Erythroblast (primary cell): Measurements from ENCODE around the gene CXXC5.

ENCODE experiments used
- GATA1 ChIP-seq: IDR thresholded peaks from 2 replicates; pipeline ENCODE4 v1.6.1; 2011; ENCODE audit warnings: low read depth, mild to moderate bottlenecking, control low read depth, low read length, moderate library complexity
- POLR2A ChIP-seq: IDR thresholded peaks from 2 replicates; pipeline ENCODE4 v1.6.1; 2011; ENCODE audit warnings: mild to moderate bottlenecking, low read length

DNA sequence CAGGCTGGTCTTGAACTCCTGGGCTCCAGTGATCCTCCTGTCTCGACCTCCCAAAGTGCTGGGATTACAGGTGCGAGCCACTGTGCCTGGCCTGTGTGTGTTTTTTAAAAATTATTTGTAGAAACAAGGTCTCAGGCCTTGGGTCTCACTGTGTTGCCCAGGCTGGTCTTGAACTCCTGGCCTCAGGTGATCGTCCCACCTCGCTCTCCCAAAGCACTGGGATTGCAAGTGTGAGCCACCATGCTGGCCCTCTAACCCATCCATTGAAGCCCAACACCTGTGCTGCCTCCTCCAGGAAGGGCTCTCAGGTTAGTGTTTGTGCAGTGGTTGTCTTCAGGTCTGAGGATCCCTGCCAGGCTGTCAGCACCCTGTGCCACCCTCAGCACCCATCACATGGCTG is 56.6 kb downstream of the CXXC5 start:
- TF ChIP-seq POLR2A (no peak), GATA1 (no peak)
